IMR-90 (cell line): Measurements from ENCODE around the gene ZNF608. TPM values are rescaled to one million over a fixed set of nuclear protein-coding genes. Genes with fewer than 3 reads are reported as not detected.

Experiments
- ATAC-seq: fragments of 200-7000 bp; cut with Tn5 transposase; 2 replicates; pipeline ENCODE4 v1.9.1; 2020; ENCODE audit warnings: low read depth, mild to moderate bottlenecking, moderate library complexity
- BruUV-seq: library from RNA; stranded (reverse); fragments of 400-500 nt; replicated peaks from 2 replicates; lab custom pipeline; 2021; lab: Mats Ljungman, UMichigan
- CTCF ChIA-PET: fragments of 300-600 bp; formaldehyde crosslinking; extraction: SDS; loops from one replicate; lab custom pipeline; 2021; ENCODE audit warnings: antibody characterized with exemption; lab: Yijun Ruan, JAX
- POLR2A ChIA-PET: fragments of 300-600 bp; sonication (Branson Sonifier 250); formaldehyde crosslinking; loops from one replicate; lab custom pipeline; 2022; ENCODE audit warnings: antibody characterized with exemption; ENCODE audit not compliant: unreplicated experiment; lab: Charles Lee
- DNase-seq: peaks from one replicate; pipeline ENCODE4 v3.0.0; 2013
- H2AFZ ChIP-seq: replicated peaks from 2 replicates; pipeline ENCODE3; 2013; ENCODE audit warnings: low read length, mild to moderate bottlenecking; ENCODE audit not compliant: poor library complexity
- H2AK5ac ChIP-seq: 2 replicates; pipeline ENCODE4 v1.6.1; 2013; ENCODE audit warnings: low read depth, low read length, inconsistent platforms
- H2AK9ac ChIP-seq: replicated peaks from 2 replicates; pipeline ENCODE3; 2013; ENCODE audit warnings: mild to moderate bottlenecking, low read depth, low read length, moderate library complexity; ENCODE audit not compliant: poor library complexity
- H2BK120ac ChIP-seq: 2 replicates; pipeline ENCODE4 v1.6.1; 2013; ENCODE audit warnings: low read depth, low read length, inconsistent platforms
- H2BK15ac ChIP-seq: 3 replicates; pipeline ENCODE4 v1.6.1; 2013; ENCODE audit warnings: low read depth, low read length, inconsistent platforms
- H2BK20ac ChIP-seq: 2 replicates; pipeline ENCODE4 v1.6.1; 2013; ENCODE audit warnings: low read depth, mild to moderate bottlenecking, inconsistent platforms, low read length, moderate library complexity
- H2BK5ac ChIP-seq: 2 replicates; pipeline ENCODE4 v1.6.1; 2013; ENCODE audit warnings: mild to moderate bottlenecking, low read depth, low read length, inconsistent platforms; ENCODE audit not compliant: poor library complexity, severe bottlenecking
- H3K14ac ChIP-seq: replicated peaks from 2 replicates; pipeline ENCODE4 v1.6.1; 2013; ENCODE audit warnings: low read depth, low read length, inconsistent platforms
- H3K18ac ChIP-seq: 2 replicates; pipeline ENCODE4 v1.6.1; 2013; ENCODE audit warnings: low read depth, low read length, control low read depth
- H3K23ac ChIP-seq: 2 replicates; pipeline ENCODE4 v1.6.1; 2013; ENCODE audit warnings: low read depth, low read length, inconsistent platforms
- H3K27ac ChIP-seq: 2 replicates; pipeline ENCODE4 v1.5.1; 2013; ENCODE audit warnings: mild to moderate bottlenecking, control low read depth, low read length; ENCODE audit not compliant: insufficient read depth
- H3K27me3 ChIP-seq: 2 replicates; pipeline ENCODE4 v1.6.1; 2013; ENCODE audit warnings: low read length; ENCODE audit not compliant: control insufficient read depth, insufficient read depth
- H3K36me3 ChIP-seq: 2 replicates; pipeline ENCODE4 v1.6.1; 2013; ENCODE audit warnings: low read length, mixed read lengths; ENCODE audit not compliant: control insufficient read depth, insufficient read depth
- H3K4ac ChIP-seq: 2 replicates; pipeline ENCODE4 v1.6.1; 2013; ENCODE audit warnings: low read depth, low read length, inconsistent platforms
- H3K4me1 ChIP-seq: 2 replicates; pipeline ENCODE4 v1.6.1; 2013; ENCODE audit warnings: low read length, mixed read lengths; ENCODE audit not compliant: control insufficient read depth, insufficient read depth
- H3K4me2 ChIP-seq: 2 replicates; pipeline ENCODE4 v1.6.1; 2013; ENCODE audit warnings: low read depth, mild to moderate bottlenecking, control low read depth, low read length, moderate library complexity
- H3K4me3 ChIP-seq: 2 replicates; pipeline ENCODE4 v1.5.1; 2013; ENCODE audit warnings: low read depth, mild to moderate bottlenecking, control low read depth, low read length, moderate library complexity; ENCODE audit not compliant: insufficient read depth
- H3K56ac ChIP-seq: 2 replicates; pipeline ENCODE4 v1.6.1; 2013; ENCODE audit warnings: low read length, inconsistent platforms; ENCODE audit not compliant: insufficient read depth; ENCODE audit errors: extremely low read depth
- H3K79me1 ChIP-seq, 2 experiments: 2 replicates each; pipeline ENCODE4 v1.6.1; 2013; ENCODE audit warnings: low read length in 2 of 2, inconsistent platforms in 1 of 2, low read depth in 1 of 2
- H3K9ac ChIP-seq: 2 replicates; pipeline ENCODE4 v1.6.1; 2013; ENCODE audit warnings: low read depth, low read length, control low read depth
- H3K9me1 ChIP-seq: 2 replicates; pipeline ENCODE4 v1.6.1; 2013; ENCODE audit warnings: low read length, inconsistent platforms; ENCODE audit not compliant: insufficient read depth
- H3K9me3 ChIP-seq: 2 replicates; pipeline ENCODE4 v1.6.1; 2013; ENCODE audit warnings: low read length; ENCODE audit not compliant: control insufficient read depth, insufficient read depth
- H4K20me1 ChIP-seq: 2 replicates; pipeline ENCODE4 v1.6.1; 2013; ENCODE audit warnings: low read length, inconsistent platforms; ENCODE audit not compliant: insufficient read depth
- H4K5ac ChIP-seq: 2 replicates; pipeline ENCODE4 v1.6.1; 2013; ENCODE audit warnings: mild to moderate bottlenecking, low read depth, low read length, control low read depth
- H4K8ac ChIP-seq, 2 experiments: 2 replicates each; pipeline ENCODE4 v1.6.1; 2013; ENCODE audit warnings: low read depth in 2 of 2, low read length in 2 of 2, control low read depth in 1 of 2, inconsistent platforms in 1 of 2
- H4K91ac ChIP-seq: 2 replicates; pipeline ENCODE4 v1.6.1; 2013; ENCODE audit warnings: low read depth, low read length, inconsistent platforms; ENCODE audit not compliant: insufficient read depth
- BHLHE40 ChIP-seq: fragments of 150-350 bp; IDR thresholded peaks from 2 replicates; pipeline ENCODE4 v1.6.1; 2016; ENCODE audit warnings: mild to moderate bottlenecking, low read depth, low read length
- FOS ChIP-seq: fragments of 150-350 bp; IDR thresholded peaks from 2 replicates; pipeline ENCODE4 v1.6.1; 2016; ENCODE audit warnings: low read depth, low read length
- MAFK ChIP-seq: IDR thresholded peaks from 2 replicates; pipeline ENCODE4 v1.6.1; 2012; ENCODE audit warnings: low read depth, low read length, improper control_type of control experiment
- RFX5 ChIP-seq: IDR thresholded peaks from 2 replicates; pipeline ENCODE4 v1.8.0; 2012; ENCODE audit warnings: low read depth, mild to moderate bottlenecking, low read length, moderate library complexity
- WGBS, 2 experiments: methylation state at CpG; one replicate each; pipeline versions ENCODE4 v1.1.5 to v1.1.7; 2013; ENCODE audit warnings: missing lambda C conversion rate in 2 of 2; ENCODE audit not compliant: insufficient read length in 1 of 2; ENCODE audit errors: extremely low coverage in 2 of 2; 5-methylcytosine and 5-hydroxymethylcytosine counted together
- dilution Hi-C: fragments of 300-500 bp; cut with HindIII; formaldehyde crosslinking; loops from one replicate; pipeline ENCODE4 v1.14.3; 2018; ENCODE audit warnings: low sequenced_read_pairs; ENCODE audit not compliant: unreplicated experiment
- in situ Hi-C: fragments of 300-500 bp; cut with MboI; formaldehyde crosslinking; loops from 3 replicates; pipeline ENCODE4 v1.14.3; 2019; ENCODE audit warnings: low sequenced_read_pairs, inconsistent platforms, mixed read lengths
- intact Hi-C: fragments of 100-400 bp; cut with micrococcal nuclease; formaldehyde crosslinking; loops from 2 replicates; pipeline ENCODE4 v1.10.0; 2022
- polyA plus RNA-seq, 3 experiments: library from polyadenylated mRNA; depleted of rRNA; stranded (reverse); fragments of >200 nt; gene quantifications; 2 replicates each; pipeline ENCODE4 v1.2.3, GENCODE V29; 2012; ENCODE audit warnings: low replicate concordance in 1 of 3
- total RNA-seq: library from RNA; depleted of rRNA; stranded (reverse); fragments of >200 nt; gene quantifications from 2 replicates; pipeline ENCODE4 v1.2.3, GENCODE V29; 2012

ZNF608 gene
- total and polyA plus RNA-seq, 2 of the 4 experiments (the other 2 are of a cell fraction) = 9.8 to 15.1 TPM

DNA sequence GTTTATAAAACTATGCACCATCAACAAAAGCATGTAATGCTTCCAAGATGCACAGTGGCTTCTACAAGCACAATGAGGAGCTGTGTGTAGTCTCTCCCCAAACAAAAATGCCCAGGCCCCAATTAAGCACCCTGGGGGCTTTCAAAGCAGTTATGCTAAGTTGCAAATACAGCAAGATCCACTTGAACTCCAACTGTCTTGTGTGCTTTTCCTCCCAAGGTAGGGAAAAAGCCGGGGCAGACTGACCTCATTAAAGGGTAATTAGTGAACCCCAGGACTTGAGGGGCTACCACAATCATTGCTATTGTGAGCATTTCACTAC, 13.1 kb downstream of the ZNF608 start:
- Histone ChIP-seq H2BK5ac (no peak overlapping the region), H3K56ac (no peak overlapping the region), H4K91ac (no peak overlapping the region), H2AK9ac (no peak overlapping the region), H4K20me1 (peaks cover 3% of the 10 kb centered on the region; the same call in 1 of the 2 replicates), H3K79me1 (peaks cover 17 to 39% of the 10 kb centered on the region in 2 experiments), H2BK15ac (0 out of 3 replicates have a peak overlapping the region, but pooled peaks have one; percentile 32), H3K27me3 (no peaks in the 10 kb centered on the region; the same call in 1 of the 2 replicates), H2BK120ac (no peak overlapping the region), H2AFZ (no peak overlapping the region), H3K27ac (no peak overlapping the region), H4K8ac (no peak overlapping the region), H3K4ac (no peak overlapping the region), H4K5ac (peak overlapping the region; percentile 50; the same call in 1 of the 2 replicates), H3K23ac (no peak overlapping the region), H3K14ac (no peak overlapping the region), H3K9me3 (no peaks in the 10 kb centered on the region), H3K4me1 (peaks cover 13% of the 10 kb centered on the region), H3K9me1 (peaks cover 6% of the 10 kb centered on the region; the same call in 1 of the 2 replicates), H3K36me3 (peaks cover 3% of the 10 kb centered on the region; the same call in 1 of the 2 replicates), H3K18ac (peak overlapping the region; percentile 30; the same call in 1 of the 2 replicates), H3K9ac (no peak overlapping the region), H2BK20ac (no peak overlapping the region), H3K4me2 (no peak overlapping the region), H3K4me3 (no peak overlapping the region), H2AK5ac (no peak overlapping the region)
- BruUV-seq = no TSS peak
- WGBS, 2 experiments = no CpG with 5 or more reads among the region's 1 CpG
- ChIA-PET CTCF (no interaction called here), POLR2A (no interaction called here)
- TF ChIP-seq RFX5 (no peak), BHLHE40 (no peak), MAFK (no peak), FOS (no peak)
- intact Hi-C loops = loop anchor here (5.0 kb wide), 1 partner anchor 36 kb away; no protein-coding TSS in a partner anchor
- in situ Hi-C loops = loop anchor here (5.0 kb wide), 1 partner anchor 86 kb away; no protein-coding TSS in a partner anchor
- dilution Hi-C loops = no loop called here
- DNase-seq (no peak), ATAC-seq (no peak)
